ENCODE results near the gene MYOM1.

- no peak for TF ChIP-seq EZH2 (IDR thresholded peaks at IDR 0.05; ENCODE audit: borderline replicate concordance, low read depth, low read length, poor library complexity, severe bottlenecking)
- TF ChIP-seq, protein P1, sequence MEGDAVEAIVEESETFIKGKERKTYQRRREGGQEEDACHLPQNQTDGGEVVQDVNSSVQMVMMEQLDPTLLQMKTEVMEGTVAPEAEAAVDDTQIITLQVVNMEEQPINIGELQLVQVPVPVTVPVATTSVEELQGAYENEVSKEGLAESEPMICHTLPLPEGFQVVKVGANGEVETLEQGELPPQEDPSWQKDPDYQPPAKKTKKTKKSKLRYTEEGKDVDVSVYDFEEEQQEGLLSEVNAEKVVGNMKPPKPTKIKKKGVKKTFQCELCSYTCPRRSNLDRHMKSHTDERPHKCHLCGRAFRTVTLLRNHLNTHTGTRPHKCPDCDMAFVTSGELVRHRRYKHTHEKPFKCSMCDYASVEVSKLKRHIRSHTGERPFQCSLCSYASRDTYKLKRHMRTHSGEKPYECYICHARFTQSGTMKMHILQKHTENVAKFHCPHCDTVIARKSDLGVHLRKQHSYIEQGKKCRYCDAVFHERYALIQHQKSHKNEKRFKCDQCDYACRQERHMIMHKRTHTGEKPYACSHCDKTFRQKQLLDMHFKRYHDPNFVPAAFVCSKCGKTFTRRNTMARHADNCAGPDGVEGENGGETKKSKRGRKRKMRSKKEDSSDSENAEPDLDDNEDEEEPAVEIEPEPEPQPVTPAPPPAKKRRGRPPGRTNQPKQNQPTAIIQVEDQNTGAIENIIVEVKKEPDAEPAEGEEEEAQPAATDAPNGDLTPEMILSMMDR (conservative IDR thresholded peaks at IDR 0.05; ENCODE audit: low read depth, low read length): no peak
Observed at GRCh38 chr18:3179430-3180089, 40.2 kb downstream of the MYOM1 start.
